HG02884 (cell line): Measurements from ENCODE around the gene ADAMTS18.
"Not testable (repeated sequence)": the region's sequence is repeated elsewhere in the genome, so short reads cannot be mapped to it uniquely, and the experiment has no call there.

Experiments used
- ATAC-seq: cut with Tn5 transposase; IDR thresholded peaks from one replicate; pipeline ENCODE4 v1.9.1; 2021; ENCODE audit warnings: mild to moderate bottlenecking, moderate library complexity; ENCODE audit not compliant: unreplicated experiment

The ADAMTS18 gene

GRCh38 chr16:77434530-77435271 lies at the start of gene ADAMTS18:
TSS of gene ADAMTS18 (minus strand) at chr16:77435034. CDS start at chr16:77434695, 339 bp downstream.
- no peak for ATAC-seq

DNA sequence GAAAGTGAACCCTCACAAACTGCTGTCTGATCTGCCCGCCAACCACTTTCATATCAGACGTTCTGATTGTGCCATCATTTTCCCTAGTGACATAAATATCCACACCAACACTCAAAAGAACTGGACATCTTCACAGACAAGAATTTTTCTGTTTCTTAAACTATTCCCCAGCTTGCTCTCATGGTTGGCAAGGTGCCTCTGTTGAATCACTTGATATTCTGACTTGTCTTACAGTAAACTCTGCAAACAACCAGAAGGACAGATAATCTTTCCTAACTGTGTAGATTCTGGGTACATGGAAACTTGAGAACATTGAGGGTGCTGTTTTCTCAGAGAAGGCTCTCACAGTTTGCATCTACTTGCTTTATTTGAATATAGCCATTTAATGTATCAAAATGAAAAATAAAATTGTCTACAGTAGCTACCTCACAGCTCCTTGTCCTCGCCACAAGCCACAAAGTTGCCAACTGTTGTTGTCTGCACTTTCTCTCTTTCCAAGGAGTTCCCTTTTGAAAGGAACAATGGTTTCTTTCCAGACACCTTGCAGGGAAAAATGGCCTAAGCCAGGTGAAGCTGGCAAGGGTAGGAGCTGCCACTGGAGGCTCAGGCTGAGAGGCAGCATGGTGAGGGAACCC lies 46.0 kb upstream of the ADAMTS18 start:
- ATAC-seq: no peak

GRCh38 chr16:77472262-77472661 lies 37.4 kb upstream of the ADAMTS18 start:
- no peak for ATAC-seq

GRCh38 chr16:77470851-77471250 lies 36.0 kb upstream of the ADAMTS18 start:
- no peak for ATAC-seq

- no peak for ATAC-seq
Observed at GRCh38 chr16:77469634-77470033, 34.8 kb upstream of the ADAMTS18 start.

GRCh38 chr16:77468831-77469230 lies 34.0 kb upstream of the ADAMTS18 start:
- ATAC-seq: no peak

DNA sequence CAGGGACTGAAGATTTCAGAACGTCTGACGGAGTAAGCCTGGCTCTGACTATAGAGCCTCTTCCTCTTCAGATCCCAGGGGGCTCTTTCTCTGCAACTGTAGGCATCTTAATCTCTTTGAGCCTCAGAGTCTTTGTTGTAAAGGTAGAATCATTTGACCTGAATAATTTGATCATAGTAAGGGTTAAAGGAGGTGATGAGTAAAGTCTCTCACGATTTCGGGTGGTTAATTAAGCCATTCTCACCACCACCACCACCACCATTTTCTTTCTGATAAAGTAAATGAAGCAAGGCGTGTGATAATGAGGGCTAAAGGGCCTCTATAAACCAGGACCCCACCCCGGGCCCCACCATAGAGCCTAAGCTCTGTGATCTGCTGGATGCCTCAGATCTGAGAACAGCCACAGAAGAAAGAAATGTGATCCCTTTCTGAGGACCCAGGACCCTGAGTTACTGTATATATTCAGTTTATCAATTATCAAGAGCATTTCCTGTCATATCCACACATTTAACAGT lies 33.0 kb upstream of the ADAMTS18 start:
- no peak for ATAC-seq

DNA sequence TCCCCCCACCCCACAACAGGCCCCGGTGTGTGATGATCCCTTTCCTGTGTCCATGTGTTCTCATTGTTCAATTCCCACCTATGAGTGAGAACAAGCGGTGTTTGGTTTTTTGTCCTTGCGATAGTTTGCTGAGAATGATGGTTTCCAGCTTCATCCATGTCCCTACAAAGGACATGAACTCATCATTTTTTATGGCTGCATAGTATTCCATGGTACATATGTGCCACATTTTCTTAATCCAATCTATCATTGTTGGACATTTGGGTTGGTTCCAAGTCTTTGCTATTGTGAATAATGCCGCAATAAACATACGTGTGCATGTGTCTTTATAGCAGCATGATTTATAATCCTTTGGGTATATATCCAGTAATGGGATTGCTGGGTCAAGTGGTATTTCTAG lies 28.8 kb upstream of the ADAMTS18 start:
- ATAC-seq: not testable (repeated sequence)

- no peak for ATAC-seq
Observed at GRCh38 chr16:77462894-77463293, 28.1 kb upstream of the ADAMTS18 start.

GRCh38 chr16:77459534-77460254 lies 24.9 kb upstream of the ADAMTS18 start:
- no peak for ATAC-seq

- no peak for ATAC-seq
Observed at GRCh38 chr16:77457046-77457445, 22.2 kb upstream of the ADAMTS18 start.

DNA sequence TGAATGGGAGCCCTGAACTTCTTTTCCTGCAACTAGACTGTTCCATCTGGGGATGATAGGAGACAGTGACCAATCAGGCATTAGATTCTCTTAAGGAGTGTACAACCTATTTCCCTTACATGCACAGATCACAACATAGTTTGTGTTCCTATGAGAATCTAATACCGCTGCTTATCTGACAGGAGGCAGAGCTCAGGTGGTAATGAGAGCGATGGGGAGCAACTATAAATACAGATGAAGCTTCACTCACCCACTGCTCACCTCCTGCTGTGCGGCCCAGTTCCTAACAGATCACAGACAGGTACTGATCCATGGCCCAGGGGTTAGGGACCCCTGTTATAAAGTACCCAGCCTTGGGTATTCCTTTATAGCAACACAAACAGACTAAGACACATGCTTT lies 17.4 kb upstream of the ADAMTS18 start:
- ATAC-seq: no peak

- ATAC-seq: no peak
Observed at GRCh38 chr16:77450790-77451487, 16.1 kb upstream of the ADAMTS18 start.

- no peak for ATAC-seq
Observed at GRCh38 chr16:77449208-77449607, 14.4 kb upstream of the ADAMTS18 start.

DNA sequence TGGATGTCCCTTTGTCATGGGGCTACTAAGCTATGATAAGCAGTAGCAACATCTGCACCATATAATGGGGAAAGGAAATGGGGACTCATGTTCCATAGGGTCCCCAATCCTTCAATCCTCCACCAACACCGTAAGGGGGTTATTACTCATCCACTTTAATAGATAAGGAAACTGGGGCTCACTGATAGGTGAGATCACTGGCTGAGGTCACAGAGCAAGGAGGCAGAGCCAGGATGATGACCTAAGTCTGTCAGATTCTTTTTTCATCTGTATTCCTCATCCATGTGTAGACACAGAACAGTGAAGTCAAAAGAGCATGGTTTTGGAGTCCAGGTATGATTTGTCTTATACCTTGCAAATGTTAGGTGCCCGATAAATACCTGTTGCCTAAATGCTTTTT lies 10.5 kb upstream of the ADAMTS18 start:
- ATAC-seq: no peak

- ATAC-seq: no peak
Observed at GRCh38 chr16:77444147-77444460, 9.3 kb upstream of the ADAMTS18 start.

GRCh38 chr16:77443357-77444146 lies 8.7 kb upstream of the ADAMTS18 start:
- ATAC-seq: no peak

DNA sequence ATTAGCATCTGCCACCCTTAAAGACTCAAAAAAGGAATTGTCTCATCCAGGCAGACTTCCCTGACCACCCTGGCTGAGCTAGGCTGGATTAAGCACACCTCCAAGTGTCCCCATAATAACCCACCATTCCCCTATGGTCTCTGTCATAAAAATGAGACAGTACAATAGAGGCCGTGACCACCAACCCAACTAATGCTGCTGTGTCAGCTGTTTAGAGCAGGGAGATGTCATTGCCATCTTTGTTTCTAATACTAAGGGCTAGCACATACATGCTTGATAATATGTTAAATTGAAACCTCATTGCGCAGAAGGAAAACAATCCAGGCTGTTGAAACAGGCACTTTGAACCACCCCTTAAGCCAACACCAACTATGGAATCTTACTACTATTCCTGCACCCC lies 7.2 kb upstream of the ADAMTS18 start:
- no peak for ATAC-seq

DNA sequence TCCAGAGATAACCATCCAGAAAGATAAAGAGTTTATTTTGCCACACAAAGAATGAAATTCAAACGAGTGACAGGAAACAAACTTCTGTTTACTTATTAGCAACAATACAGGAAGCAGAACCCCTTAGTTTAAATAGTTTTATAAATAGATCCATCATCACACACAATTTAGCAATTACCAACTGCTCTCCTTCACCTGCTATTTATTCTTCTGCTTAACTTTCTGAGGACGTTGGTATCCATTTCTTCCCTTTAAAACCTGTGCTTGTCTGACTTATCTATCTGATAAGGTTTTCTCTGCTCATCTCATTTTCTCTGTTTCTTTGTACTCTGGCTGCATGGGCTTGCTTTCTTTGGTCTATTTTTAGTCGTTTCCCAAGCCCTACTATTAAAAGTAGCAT lies 4.3 kb upstream of the ADAMTS18 start:
- ATAC-seq: no peak

- ATAC-seq: no peak
Observed at GRCh38 chr16:77437859-77438258, 3.0 kb upstream of the ADAMTS18 start.
